ENCODE results near the gene EIF4A3. TPM values are rescaled to one million over a fixed set of nuclear protein-coding genes. Genes with fewer than 3 reads are reported as not detected.
A peak's percentile ranks its signal among the peaks of the same experiment; 100 is the strongest.

EIF4A3 gene
- total RNA-seq, 2 experiments from 2014 or later, result 259 to 313 TPM

DNA sequence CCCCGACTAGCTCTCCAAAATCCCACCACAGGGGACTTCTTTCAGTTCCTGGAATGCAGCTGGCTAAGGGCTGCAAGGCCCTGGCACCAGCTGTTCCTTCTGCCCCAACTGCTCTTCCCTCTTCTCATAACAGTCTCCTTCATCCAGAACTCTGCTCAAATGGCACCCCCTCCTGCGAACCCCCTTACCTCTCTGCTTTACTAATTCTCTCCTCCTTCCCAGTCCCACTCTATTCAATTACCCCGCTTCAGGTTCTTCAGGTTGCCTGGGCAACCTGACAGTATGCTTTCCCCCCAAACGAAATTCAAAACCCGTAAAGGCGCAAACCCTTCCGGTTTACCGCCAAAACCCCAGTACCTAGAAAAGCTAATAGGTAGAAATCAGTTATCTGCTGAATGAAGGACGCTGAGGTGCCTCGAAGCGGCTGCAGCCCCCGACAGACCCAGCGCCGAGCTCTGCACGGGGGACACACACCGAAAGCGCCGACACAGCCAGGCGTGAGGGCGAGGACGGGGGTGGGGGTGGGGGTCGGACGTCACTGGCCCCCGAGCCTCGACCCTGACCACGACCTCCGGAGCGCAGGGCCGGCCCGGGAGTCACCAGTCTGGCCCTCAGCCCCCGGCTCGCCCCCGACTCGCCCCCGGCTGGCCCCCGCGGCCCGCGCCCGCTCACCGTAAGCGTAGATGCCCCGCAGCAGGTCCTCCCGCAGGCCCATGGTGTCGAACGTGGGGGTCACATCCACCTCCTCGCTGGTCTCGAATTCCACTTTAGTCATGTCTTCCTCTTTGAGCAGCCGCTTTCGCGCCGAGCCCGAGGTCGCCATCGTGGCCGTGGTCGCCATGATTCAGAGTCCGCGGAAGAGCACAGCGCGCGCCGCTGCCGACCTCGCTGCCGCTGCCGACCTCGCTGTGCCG lies 550 bp downstream of the EIF4A3 start:
- H3K27ac ChIP-seq (ENCODE audit: low read depth, low read length, poor library complexity, severe bottlenecking), result peak overlapping the region; percentile 67

GRCh38 chr17:80145076-80146075 lies 1.6 kb downstream of the EIF4A3 start:
- peak; percentile 62 for DNase-seq (ENCODE audit: low spot score)
- Histone ChIP-seq H2AFZ (ENCODE audit: low read length) (no peak overlapping the region), H4K20me1 (ENCODE audit: insufficient read depth, low read length) (peaks cover 35% of the 10 kb centered on the region), H3K9me3 (ENCODE audit: low read length) (no peaks in the 10 kb centered on the region), H3K27ac (ENCODE audit: low read depth, low read length, poor library complexity, severe bottlenecking) (peak overlapping the region; percentile 67), H3K4me3 (ENCODE audit: low read depth, low read length, poor library complexity, severe bottlenecking) (peak overlapping the region; percentile 93), H3K79me2 (ENCODE audit: insufficient read depth, low read depth, low read length) (peaks cover 65% of the 10 kb centered on the region), H3K4me2 (ENCODE audit: low read length) (peak overlapping the region; percentile 100), H3K9me2 (ENCODE audit: insufficient read depth, low read length) (no peaks in the 10 kb centered on the region), H3K36me3 (ENCODE audit: insufficient read depth, low read length) (peaks cover 63% of the 10 kb centered on the region), H3K4me1 (ENCODE audit: insufficient read depth, low read length, poor library complexity, severe bottlenecking) (peaks cover 26% of the 10 kb centered on the region)
- ChIA-PET POLR2A (interaction anchor here (0.6 to 1.6 kb wide), 6 partner anchors 9 to 116 kb away, joined by 3 to 11 read pairs (median 4); partner anchors contain the start of genes GAA and SLC26A11), CTCF (ENCODE audit: unreplicated experiment) (interaction anchor here (0.6 to 0.8 kb wide), 4 partner anchors 44 to 1504 kb away, joined by 3 to 24 read pairs (median 6); partner anchors contain the start of gene GAA)
- intact Hi-C loops (cut with micrococcal nuclease; ENCODE audit: unreplicated experiment), result loop anchor here (2.0 to 5.0 kb wide), 2 partner anchors 43 to 117 kb away; partner anchors contain the start of gene GAA
- TF ChIP-seq, protein P1, sequence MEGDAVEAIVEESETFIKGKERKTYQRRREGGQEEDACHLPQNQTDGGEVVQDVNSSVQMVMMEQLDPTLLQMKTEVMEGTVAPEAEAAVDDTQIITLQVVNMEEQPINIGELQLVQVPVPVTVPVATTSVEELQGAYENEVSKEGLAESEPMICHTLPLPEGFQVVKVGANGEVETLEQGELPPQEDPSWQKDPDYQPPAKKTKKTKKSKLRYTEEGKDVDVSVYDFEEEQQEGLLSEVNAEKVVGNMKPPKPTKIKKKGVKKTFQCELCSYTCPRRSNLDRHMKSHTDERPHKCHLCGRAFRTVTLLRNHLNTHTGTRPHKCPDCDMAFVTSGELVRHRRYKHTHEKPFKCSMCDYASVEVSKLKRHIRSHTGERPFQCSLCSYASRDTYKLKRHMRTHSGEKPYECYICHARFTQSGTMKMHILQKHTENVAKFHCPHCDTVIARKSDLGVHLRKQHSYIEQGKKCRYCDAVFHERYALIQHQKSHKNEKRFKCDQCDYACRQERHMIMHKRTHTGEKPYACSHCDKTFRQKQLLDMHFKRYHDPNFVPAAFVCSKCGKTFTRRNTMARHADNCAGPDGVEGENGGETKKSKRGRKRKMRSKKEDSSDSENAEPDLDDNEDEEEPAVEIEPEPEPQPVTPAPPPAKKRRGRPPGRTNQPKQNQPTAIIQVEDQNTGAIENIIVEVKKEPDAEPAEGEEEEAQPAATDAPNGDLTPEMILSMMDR (conservative IDR thresholded peaks at IDR 0.05; ENCODE audit: low read length), result no peak
- TF ChIP-seq EZH2phosphoT487 (IDR thresholded peaks at IDR 0.05; ENCODE audit: borderline replicate concordance, low read depth, low read length), result no peak
- BruUV-seq (replicated peaks), result no TSS peak

More for the DNA sequence above, 550 bp downstream of the EIF4A3 start:
- Histone ChIP-seq H3K9me3 (ENCODE audit: low read length) (no peaks in the 10 kb centered on the region), H2AFZ (ENCODE audit: low read length) (no peak overlapping the region; the same call in 1 of the 2 replicates), H3K36me3 (ENCODE audit: insufficient read depth, low read length) (peaks cover 53% of the 10 kb centered on the region), H4K20me1 (ENCODE audit: insufficient read depth, low read length) (peaks cover 35% of the 10 kb centered on the region), H3K4me1 (ENCODE audit: insufficient read depth, low read length, poor library complexity, severe bottlenecking) (peaks cover 29% of the 10 kb centered on the region), H3K9me2 (ENCODE audit: insufficient read depth, low read length) (no peaks in the 10 kb centered on the region), H3K79me2 (ENCODE audit: insufficient read depth, low read depth, low read length) (peaks cover 65% of the 10 kb centered on the region), H3K4me3 (ENCODE audit: low read depth, low read length, poor library complexity, severe bottlenecking) (peak overlapping the region; percentile 93), H3K4me2 (ENCODE audit: low read length) (peak overlapping the region; percentile 100)
- DNase-seq (ENCODE audit: low spot score), result peak; percentile 71
- CTCF ChIA-PET (ENCODE audit: unreplicated experiment), result interaction anchor here (0.6 to 0.8 kb wide), 4 partner anchors 45 to 1505 kb away, joined by 3 to 24 read pairs (median 6); partner anchors contain the start of gene GAA
- no TSS peak for BruUV-seq (replicated peaks)
- intact Hi-C loops (cut with micrococcal nuclease; ENCODE audit: unreplicated experiment), result loop anchor here (2.0 to 5.0 kb wide), 2 partner anchors 44 to 116 kb away; partner anchors contain the start of gene GAA
- POLR2A ChIA-PET, result interaction anchor here (0.6 to 1.6 kb wide), 6 partner anchors 8 to 115 kb away, joined by 3 to 11 read pairs (median 4); partner anchors contain the start of genes GAA and SLC26A11
- no peak for TF ChIP-seq EZH2phosphoT487 (IDR thresholded peaks at IDR 0.05; ENCODE audit: borderline replicate concordance, low read depth, low read length)
- TF ChIP-seq, protein P1 (conservative IDR thresholded peaks at IDR 0.05; ENCODE audit: low read length), result peak; percentile 20; the same call in 1 of the 2 replicates
